HG03064 (cell line): Measurements from ENCODE around the gene LATS2.
"Not testable (repeated sequence)": the region's sequence is repeated elsewhere in the genome, so short reads cannot be mapped to it uniquely, and the experiment has no call there.

Source experiments
- ATAC-seq: cut with Tn5 transposase; IDR thresholded peaks from one replicate; pipeline ENCODE4 v1.9.1; 2021; ENCODE audit warnings: low read depth; ENCODE audit not compliant: unreplicated experiment

Gene LATS2

GRCh38 chr13:21075379-21076249 lies 14.2 kb upstream of the LATS2 start:
- no peak for ATAC-seq

DNA sequence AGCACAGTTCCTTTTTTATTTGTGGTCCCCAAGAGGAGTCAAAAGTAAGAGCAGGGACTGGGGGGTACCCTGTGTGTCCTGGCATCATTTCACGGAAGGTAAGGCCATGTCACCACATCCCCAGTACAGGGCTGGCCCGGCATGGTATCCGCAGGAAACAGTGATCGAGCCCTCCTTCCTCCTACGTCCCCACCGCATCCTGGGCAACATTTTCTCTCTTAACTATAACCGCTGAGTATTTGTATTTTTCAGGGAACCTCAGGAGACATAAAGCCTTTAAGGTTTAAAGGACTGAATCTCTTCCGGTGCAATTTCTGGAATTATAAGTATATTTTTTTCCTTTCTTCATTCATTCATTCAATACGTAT lies 13.6 kb upstream of the LATS2 start:
- ATAC-seq = no peak

DNA sequence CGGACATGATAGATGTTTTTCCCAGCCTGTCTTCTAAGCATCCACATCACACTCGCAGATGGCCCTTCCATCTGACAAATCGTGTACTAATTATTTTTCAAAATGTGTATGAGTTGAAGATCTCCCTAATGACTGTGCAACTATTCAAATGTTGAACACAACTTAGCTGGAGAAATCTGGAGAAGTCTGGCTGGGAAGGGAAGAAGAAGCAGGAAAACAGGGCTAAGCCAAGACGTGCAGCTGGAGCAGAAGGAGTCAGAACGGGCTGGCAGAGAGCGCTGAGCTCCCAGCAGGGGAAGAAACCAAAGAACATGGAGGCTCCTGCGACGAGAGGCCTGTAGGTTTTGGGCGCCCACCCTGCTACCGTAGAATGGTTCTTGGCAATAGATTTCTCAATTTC lies 13.2 kb upstream of the LATS2 start:
- no peak for ATAC-seq

GRCh38 chr13:21071924-21072323 lies 10.5 kb upstream of the LATS2 start:
- no peak for ATAC-seq

- ATAC-seq = no peak
Measured at GRCh38 chr13:21071015-21071414, 9.6 kb upstream of the LATS2 start.

- ATAC-seq = no peak
Measured at GRCh38 chr13:21069561-21070004, 8.2 kb upstream of the LATS2 start.

DNA sequence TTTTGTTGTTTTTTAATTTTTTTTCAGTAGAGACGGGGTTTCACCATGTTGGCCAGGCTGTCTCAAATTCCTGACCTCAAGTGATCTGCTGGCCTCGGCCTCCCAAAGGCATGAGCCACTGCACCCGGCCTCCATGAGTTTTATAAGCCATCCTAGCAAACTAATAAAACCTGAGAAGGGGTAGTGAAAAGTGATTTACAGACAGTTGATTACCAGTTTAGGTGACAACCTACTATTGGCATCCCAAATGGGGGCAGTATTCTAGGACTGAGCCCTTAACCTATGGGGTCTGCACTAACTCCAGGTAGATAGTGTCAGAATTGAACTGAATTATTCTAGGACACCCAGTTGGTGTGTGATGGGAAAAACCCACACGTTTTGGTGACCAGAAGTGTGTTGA lies 6.5 kb upstream of the LATS2 start:
- no peak for ATAC-seq

DNA sequence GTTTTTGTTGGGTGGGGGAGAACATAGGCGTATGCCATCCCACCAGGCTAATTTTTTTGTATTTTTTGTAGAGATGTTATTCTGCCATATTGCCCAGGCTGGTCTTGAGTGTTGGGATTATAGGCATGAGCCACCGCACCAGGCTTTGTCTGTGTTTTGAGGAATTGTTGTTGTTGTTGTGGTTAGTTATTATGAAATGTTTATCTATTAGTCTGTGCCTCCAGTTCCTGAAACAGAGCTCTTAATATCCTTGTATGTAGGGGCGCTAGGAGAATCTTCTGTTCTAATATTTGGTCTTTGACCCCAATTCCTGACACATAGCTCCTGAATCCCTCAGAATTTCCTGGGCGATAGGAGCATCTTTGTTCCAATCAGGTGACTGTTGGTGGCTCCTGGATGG lies 5.6 kb upstream of the LATS2 start:
- ATAC-seq = no peak

GRCh38 chr13:21065686-21066085 lies 4.3 kb upstream of the LATS2 start:
- ATAC-seq = no peak

DNA sequence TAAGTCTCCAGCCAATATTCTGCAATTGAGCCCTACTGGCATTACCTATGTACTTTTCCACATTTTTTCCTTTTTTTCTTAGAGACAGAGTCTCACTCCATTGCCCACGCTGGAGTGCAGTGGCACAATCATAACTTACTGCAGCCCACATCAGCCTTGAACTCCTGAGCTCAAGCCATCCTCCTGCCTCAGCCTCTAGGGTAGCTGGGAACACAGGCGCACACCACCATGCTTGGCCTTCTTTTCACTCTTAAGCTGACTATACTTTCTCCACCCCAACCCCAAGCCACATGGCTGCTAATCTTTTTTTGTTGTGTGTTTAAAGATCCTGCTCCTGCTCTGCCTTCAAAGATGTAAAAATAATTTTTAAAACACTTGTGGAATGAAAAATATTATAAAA lies 1.6 kb upstream of the LATS2 start:
- ATAC-seq = no peak

DNA sequence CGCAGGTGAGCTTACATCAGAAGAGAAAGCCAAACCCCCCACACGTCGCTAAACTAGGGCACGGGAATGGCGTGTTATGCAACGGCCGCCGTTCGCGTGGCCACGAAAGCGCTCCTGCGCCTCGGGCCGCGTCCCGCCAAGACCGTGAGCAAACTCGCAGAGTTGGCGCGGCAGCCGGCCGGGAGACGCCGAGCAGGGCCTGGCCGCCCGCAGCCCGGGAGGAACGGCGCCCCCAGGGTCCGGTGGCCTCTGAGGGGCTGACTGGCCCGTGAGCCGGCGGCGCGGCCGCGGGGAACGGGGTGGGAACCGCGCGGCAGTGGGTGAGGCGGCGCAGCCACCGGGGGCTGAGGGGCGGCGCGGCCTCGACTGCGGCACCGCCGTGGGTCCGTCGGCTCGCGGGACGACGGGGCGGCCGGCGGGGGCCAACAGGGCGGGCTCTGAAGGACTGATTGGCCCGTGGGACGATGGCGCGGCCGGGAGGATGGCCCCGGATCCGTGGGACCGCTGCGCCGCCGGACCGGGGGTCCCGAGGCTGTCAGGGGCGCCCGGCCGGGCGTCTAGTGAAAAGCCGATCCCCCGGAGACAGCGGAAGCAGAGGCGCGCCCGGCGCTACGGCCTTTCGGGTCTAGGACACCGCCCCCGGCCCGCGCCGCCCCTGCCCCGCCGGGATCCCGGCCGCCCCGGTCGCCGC lies 903 bp downstream of the LATS2 start:
- peak; percentile 30 for ATAC-seq

- ATAC-seq = no peak
Measured at GRCh38 chr13:21059641-21060337, 1.6 kb downstream of the LATS2 start.

DNA sequence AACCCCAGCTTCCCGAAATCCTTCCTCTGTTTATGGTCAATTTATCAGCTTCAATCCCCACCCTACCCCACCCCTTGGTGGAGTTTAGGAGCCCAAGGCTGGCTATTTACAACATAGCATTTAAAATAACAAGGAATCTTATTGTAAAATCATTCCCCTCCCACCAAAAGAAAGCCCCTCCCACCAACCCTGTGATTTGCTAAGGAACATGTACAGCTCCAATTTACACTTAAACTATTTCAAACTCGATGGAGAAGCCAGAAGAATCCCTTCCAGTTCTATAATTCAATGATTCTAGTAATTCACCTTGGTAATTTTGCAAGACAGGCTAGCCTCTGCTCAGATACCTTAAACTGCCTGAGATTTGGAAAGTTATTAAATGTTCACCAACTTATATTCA lies 3.0 kb downstream of the LATS2 start:
- ATAC-seq = no peak

DNA sequence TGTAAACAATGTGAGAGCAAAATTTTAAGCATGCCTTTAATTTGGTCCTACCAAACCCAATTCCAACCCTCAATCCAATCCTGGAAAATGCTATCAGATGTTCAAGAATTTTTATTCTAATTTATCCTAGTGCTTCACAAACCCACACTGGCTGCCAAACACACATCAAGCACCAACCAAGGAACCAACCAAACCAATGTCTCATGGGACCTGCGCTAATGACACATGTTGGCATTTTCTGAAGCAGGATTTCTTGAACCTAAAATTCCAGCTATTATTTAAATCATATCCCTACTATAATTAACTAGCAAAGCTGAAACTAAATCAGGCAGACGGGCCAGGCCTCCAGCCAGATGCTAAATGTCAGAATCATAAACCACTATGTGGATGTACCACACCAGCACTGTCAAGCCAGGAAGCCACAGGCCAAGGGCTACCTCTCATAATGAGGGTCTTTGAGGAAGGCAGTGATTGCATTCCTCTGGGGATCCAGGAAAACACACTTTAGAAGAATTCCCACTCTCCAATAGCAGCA lies 5.8 kb downstream of the LATS2 start:
- ATAC-seq = no peak

- ATAC-seq = no peak
Measured at GRCh38 chr13:21055016-21055415, 6.4 kb downstream of the LATS2 start.

DNA sequence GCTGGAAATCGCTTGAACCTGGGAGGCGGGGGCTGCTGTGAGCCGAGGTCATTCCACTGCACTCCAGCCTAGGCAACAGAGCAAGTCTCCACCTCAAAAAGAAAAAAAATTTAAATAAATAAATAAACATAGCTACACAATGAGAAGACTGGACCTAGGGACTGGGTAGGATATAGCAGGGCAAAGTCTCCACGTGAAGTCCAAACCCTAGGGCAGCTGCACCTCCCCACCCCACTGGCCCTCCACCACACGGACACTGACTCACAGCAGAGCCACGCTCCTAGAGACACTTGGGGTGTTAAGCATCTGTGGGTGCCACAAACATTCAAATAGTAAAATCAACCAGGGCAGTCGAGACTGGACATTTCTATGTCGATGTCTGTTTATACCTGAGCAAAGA lies 7.1 kb downstream of the LATS2 start:
- ATAC-seq = no peak

GRCh38 chr13:21053231-21053630 lies 8.2 kb downstream of the LATS2 start:
- no peak for ATAC-seq

GRCh38 chr13:21051675-21052074 lies 9.7 kb downstream of the LATS2 start:
- no peak for ATAC-seq

GRCh38 chr13:21050288-21051197 lies 10.8 kb downstream of the LATS2 start:
- no peak for ATAC-seq

DNA sequence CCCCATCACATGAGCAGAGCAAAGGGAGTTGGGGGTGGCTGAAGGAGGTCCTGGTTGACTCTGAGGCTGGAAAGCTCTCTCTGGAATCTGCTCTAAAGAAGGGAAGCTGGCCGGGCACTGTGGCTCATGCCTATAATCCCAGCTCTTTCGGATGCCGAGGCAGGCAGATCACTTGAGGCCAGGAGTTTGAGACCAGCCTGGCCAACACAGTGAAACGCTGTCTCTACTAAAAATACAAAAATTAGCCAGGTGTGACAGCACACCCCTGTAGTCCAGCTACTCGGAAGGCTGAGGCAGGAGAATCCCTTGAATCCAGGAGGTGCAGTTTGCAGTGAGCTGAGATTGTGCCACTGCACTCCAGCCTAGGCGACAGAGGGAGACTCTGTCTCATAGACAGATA lies 11.7 kb downstream of the LATS2 start:
- ATAC-seq = not testable (repeated sequence)
